Adrenal gland (tissue), 5 donors: ENCODE measurements around the gene PBX2.

Source experiments
- CTCF ChIP-seq, 6 experiments: fragments of 450-650 bp in 4 of 6; fragments of 200-600 bp in 2 of 6; sonication (generic) in 1 of 6; IDR thresholded peaks; 1 replicate in 5 of 6; 2 replicates in 1 of 6; pipeline versions ENCODE4 v1.5.1 to v1.8.0; 2016 to 2021; ENCODE audit warnings: antibody characterized with exemption in 6 of 6, mild to moderate bottlenecking in 2 of 6, moderate library complexity in 1 of 6
- POLR2A ChIP-seq, 2 donors: fragments of 450-650 bp; IDR thresholded peaks; one replicate each; pipeline ENCODE4 v1.6.1; 2017; ENCODE audit warnings: antibody characterized with exemption in 2 of 2, mild to moderate bottlenecking in 2 of 2, moderate library complexity in 1 of 2
- donor health status: DM: no; HTN: no; CAD: no.

DNA sequence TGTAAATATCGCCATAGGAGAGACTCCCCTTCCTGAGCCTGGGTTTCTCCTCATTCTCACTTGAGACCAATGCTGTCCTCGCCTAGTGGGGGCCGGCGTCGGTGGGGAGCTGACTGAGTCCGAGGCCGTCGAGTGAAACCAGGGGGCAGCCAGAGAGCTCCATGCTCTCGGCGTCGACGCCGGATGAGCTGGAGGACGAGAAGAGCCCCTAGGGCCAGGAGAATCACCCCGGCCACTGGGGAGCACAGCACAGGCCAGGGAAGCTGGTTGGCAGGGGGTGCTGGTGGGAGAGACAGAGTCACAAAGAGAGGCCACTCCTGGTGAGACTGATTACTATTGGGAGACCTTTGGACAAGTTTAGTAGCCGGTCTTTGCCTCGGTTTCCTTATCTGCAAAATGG is 8.9 kb upstream of the PBX2 start:
- TF ChIP-seq CTCF (IDR thresholded peaks at IDR 0.05): no peak
- no peak for TF ChIP-seq POLR2A (IDR thresholded peaks at IDR 0.05)
